Mesothelial cell of epicardium (in vitro differentiated cells): ENCODE measurements around the gene GTF3C1. TPM values are rescaled to one million over a fixed set of nuclear protein-coding genes. Genes with fewer than 3 reads are reported as not detected.

Experiments used
- DNase-seq, 2 experiments: peaks; one replicate each; pipeline ENCODE4 v3.0.0; 2021; ENCODE audit warnings: low spot score in 2 of 2; ENCODE audit not compliant: unreplicated experiment in 2 of 2
- H3K27ac Mint-ChIP-seq: 2 replicates; pipeline ENCODE4 v1.8.0; 2021; ENCODE audit warnings: mixed read lengths
- H3K27me3 Mint-ChIP-seq: 2 replicates; pipeline ENCODE4 v1.8.0; 2021; ENCODE audit warnings: low read depth, mixed read lengths
- H3K36me3 Mint-ChIP-seq: 2 replicates; pipeline ENCODE4 v1.8.0; 2021; ENCODE audit warnings: mixed read lengths
- H3K4me1 Mint-ChIP-seq: 2 replicates; pipeline ENCODE4 v1.8.0; 2021; ENCODE audit warnings: mixed read lengths
- H3K4me3 Mint-ChIP-seq: 2 replicates; pipeline ENCODE4 v1.8.0; 2021; ENCODE audit warnings: mild to moderate bottlenecking, moderate library complexity, mixed read lengths
- H3K9me3 Mint-ChIP-seq: 2 replicates; pipeline ENCODE4 v1.8.0; 2021; ENCODE audit warnings: mixed read lengths
- CTCF ChIP-seq: fragments of 200-600 bp; sonication (generic); IDR thresholded peaks from one replicate; pipeline ENCODE4 v1.5.0; 2021; ENCODE audit warnings: antibody characterized with exemption; ENCODE audit not compliant: unreplicated experiment
- total RNA-seq: library from RNA; stranded (reverse); gene quantifications from 3 replicates; pipeline ENCODE4 v1.2.1, GENCODE V29; 2021

GTF3C1 gene
- total RNA-seq, 1 donor from 2014 or later: 131 TPM

GRCh38 chr16:27561216-27561615 lies 11.5 kb upstream of the GTF3C1 start:
- H3K27ac Mint-ChIP-seq: no peak overlapping the region

DNA sequence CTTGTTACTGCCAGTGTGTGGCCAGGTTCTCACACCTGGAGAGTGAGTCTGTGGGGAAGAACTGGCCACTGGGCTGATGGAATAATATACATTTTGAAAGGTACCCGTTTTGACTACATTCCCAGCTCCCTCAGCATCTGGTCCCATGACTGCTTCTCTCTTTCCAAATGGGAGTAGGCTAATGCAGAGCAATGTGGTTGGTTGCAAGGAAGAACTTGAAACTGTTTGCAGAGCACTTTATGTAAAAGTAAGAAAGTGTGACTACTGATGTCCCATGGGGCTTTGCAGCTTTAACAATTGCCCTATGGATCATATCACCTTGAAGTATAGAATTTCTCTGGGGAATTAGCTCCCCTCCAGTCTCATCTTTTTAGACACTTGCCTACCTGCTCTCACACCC lies 9.2 kb upstream of the GTF3C1 start:
- no peaks in the 10 kb centered on the region for H3K4me1 Mint-ChIP-seq
- peaks cover 6% of the 10 kb centered on the region for H3K36me3 Mint-ChIP-seq

More at GRCh38 chr16:27561216-27561615, 11.5 kb upstream of the GTF3C1 start:
- Mint-ChIP-seq H3K36me3 (peaks cover 6% of the 10 kb centered on the region), H3K9me3 (no peaks in the 10 kb centered on the region), H3K4me3 (no peak overlapping the region), H3K4me1 (peaks cover 2% of the 10 kb centered on the region), H3K27me3 (no peaks in the 10 kb centered on the region)
- no peak for TF ChIP-seq CTCF
- no peak for DNase-seq

DNA sequence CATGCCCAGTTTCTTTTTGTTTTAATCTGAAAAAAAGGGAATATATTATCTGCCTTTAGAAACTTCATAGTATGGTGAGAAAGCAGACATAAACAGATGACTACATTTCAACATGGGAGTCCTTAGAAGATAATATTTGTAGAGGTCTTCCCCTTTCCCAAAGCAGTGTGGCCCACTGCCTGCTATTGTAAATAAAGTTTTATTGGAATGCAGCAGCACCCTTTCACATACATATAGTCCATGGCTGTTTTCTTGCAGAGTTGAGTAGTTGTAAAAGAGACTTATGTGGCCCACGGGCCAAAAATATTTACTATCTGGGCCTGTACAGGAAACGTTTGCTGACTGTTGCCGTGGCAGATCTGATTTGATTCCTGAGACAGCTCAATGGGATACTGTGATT lies 8.7 kb upstream of the GTF3C1 start:
- no peaks in the 10 kb centered on the region for H3K9me3 Mint-ChIP-seq
- DNase-seq: no peak
- H3K27me3 Mint-ChIP-seq: no peaks in the 10 kb centered on the region
- no peak overlapping the region for H3K27ac Mint-ChIP-seq
- no peak for TF ChIP-seq CTCF
- no peak overlapping the region for H3K4me3 Mint-ChIP-seq
- peaks cover 6% of the 10 kb centered on the region for H3K36me3 Mint-ChIP-seq
- no peaks in the 10 kb centered on the region for H3K4me1 Mint-ChIP-seq

More for the DNA sequence above, 9.2 kb upstream of the GTF3C1 start:
- Mint-ChIP-seq H3K4me3 (no peak overlapping the region), H3K9me3 (no peaks in the 10 kb centered on the region), H3K27ac (no peak overlapping the region), H3K27me3 (no peaks in the 10 kb centered on the region)
- no peak for DNase-seq
- no peak for TF ChIP-seq CTCF

- no peak overlapping the region for H3K4me3 Mint-ChIP-seq
- no peaks in the 10 kb centered on the region for H3K9me3 Mint-ChIP-seq
- TF ChIP-seq CTCF: no peak
- no peaks in the 10 kb centered on the region for H3K27me3 Mint-ChIP-seq
- peaks cover 6% of the 10 kb centered on the region for H3K36me3 Mint-ChIP-seq
- no peaks in the 10 kb centered on the region for H3K4me1 Mint-ChIP-seq
- H3K27ac Mint-ChIP-seq: no peak overlapping the region
- no peak for DNase-seq
These were observed 6.8 kb upstream of the GTF3C1 start for GRCh38 chr16:27556471-27556870.

- no peak for TF ChIP-seq CTCF
- peaks cover 39% of the 10 kb centered on the region for H3K4me1 Mint-ChIP-seq
- no peaks in the 10 kb centered on the region for H3K9me3 Mint-ChIP-seq
- H3K4me3 Mint-ChIP-seq: peak overlapping the region; percentile 97
- H3K27me3 Mint-ChIP-seq: no peaks in the 10 kb centered on the region
- no peak for DNase-seq
- peaks cover 4% of the 10 kb centered on the region for H3K36me3 Mint-ChIP-seq
- peak overlapping the region; percentile 79 for H3K27ac Mint-ChIP-seq
These were observed 1.3 kb upstream of the GTF3C1 start for GRCh38 chr16:27551036-27551435.

GRCh38 chr16:27550582-27550920 lies 838 bp upstream of the GTF3C1 start:
- Mint-ChIP-seq H3K36me3 (peaks cover 5% of the 10 kb centered on the region), H3K27me3 (no peaks in the 10 kb centered on the region), H3K27ac (peak overlapping the region; percentile 99), H3K9me3 (no peaks in the 10 kb centered on the region), H3K4me3 (peak overlapping the region; percentile 97), H3K4me1 (peaks cover 39% of the 10 kb centered on the region)
- DNase-seq: no peak
- TF ChIP-seq CTCF: no peak
